Activated T-cell treated with anti-CD3 and anti-CD28 coated beads, Interleukin-2, amount 50 U/mL, for 72 hours (primary cell): ENCODE results near the gene TUNAR. TPM values are rescaled to one million over a fixed set of nuclear protein-coding genes. Genes with fewer than 3 reads are reported as not detected.

Experiments
- ATAC-seq, 2 donors: fragments of 150-1000 bp; cut with Tn5 transposase; replicated peaks in 1 of 2; 2 replicates each; pipeline ENCODE4 v1.10.0; 2021; ENCODE audit warnings: moderate library complexity in 2 of 2, mild to moderate bottlenecking in 1 of 2
- DNase-seq, 2 donors: peaks; one replicate each; pipeline ENCODE4 v3.0.0; 2021 to 2022; ENCODE audit warnings: mixed read lengths in 1 of 2
- H3K27ac Mint-ChIP-seq: one replicate; pipeline ENCODE4 v1.8.0; 2022; ENCODE audit warnings: mild to moderate bottlenecking, moderate library complexity, mixed read lengths
- H3K27me3 Mint-ChIP-seq: one replicate; pipeline ENCODE4 v1.8.0; 2022; ENCODE audit warnings: low read depth, mixed read lengths
- H3K36me3 Mint-ChIP-seq, 2 donors: one replicate each; pipeline ENCODE4 v1.8.0; 2022; ENCODE audit warnings: mixed read lengths in 2 of 2, mild to moderate bottlenecking in 1 of 2; ENCODE audit not compliant: insufficient read depth in 2 of 2
- H3K4me1 Mint-ChIP-seq: one replicate; pipeline ENCODE4 v1.8.0; 2022; ENCODE audit warnings: low read depth, mixed read lengths
- H3K4me3 Mint-ChIP-seq, 2 donors: one replicate each; pipeline ENCODE4 v1.8.0; 2022; ENCODE audit warnings: mild to moderate bottlenecking in 2 of 2, mixed read lengths in 2 of 2, moderate library complexity in 2 of 2
- H3K9me3 Mint-ChIP-seq, 2 donors: one replicate each; pipeline ENCODE4 v1.8.0; 2022; ENCODE audit warnings: mixed read lengths in 2 of 2
- total RNA-seq, 2 donors: library from RNA; stranded (reverse); gene quantifications; one replicate each; pipeline ENCODE4 v1.2.3, GENCODE V29; 2022

TUNAR gene
- total RNA-seq, 2 donors from 2014 or later: not detected

DNA sequence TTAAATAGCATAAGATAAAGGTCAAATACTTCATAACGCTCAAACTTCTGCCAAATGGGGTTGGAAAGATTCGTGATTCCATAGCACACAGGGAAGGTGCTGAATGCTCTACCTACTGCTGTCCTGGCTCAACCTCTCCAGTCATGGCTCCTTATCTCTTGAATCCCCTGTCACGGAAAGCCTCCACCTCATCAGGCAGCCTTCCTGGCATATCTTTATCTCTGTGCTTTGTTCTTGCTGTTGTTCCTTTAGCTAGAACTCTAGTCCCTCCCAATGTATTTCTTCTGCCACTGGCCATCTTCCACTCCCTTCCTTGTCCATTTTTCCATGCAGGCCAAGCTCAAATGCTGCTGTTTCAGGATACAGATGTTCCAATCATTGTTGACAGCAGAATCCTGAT, 26.9 kb upstream of the TUNAR start:
- DNase-seq: no peak
- Mint-ChIP-seq H3K27me3 (peaks cover 45% of the 10 kb centered on the region), H3K4me1 (no peaks in the 10 kb centered on the region), H3K27ac (no peak overlapping the region), H3K36me3 (peaks cover 0 to 2% of the 10 kb centered on the region in 2 donors), H3K9me3 (peaks cover 0 to 4% of the 10 kb centered on the region in 2 donors), H3K4me3 (no peak overlapping the region)
- no peak for ATAC-seq

- Mint-ChIP-seq H3K4me3 (no peak overlapping the region), H3K4me1 (no peaks in the 10 kb centered on the region), H3K36me3 (peaks cover 0 to 2% of the 10 kb centered on the region in 2 donors), H3K9me3 (peaks cover 0 to 4% of the 10 kb centered on the region in 2 donors), H3K27ac (no peak overlapping the region), H3K27me3 (peaks cover 44% of the 10 kb centered on the region)
- ATAC-seq: no peak
- DNase-seq: no peak
Observed at GRCh38 chr14:95850429-95850828, 26.2 kb upstream of the TUNAR start.

DNA sequence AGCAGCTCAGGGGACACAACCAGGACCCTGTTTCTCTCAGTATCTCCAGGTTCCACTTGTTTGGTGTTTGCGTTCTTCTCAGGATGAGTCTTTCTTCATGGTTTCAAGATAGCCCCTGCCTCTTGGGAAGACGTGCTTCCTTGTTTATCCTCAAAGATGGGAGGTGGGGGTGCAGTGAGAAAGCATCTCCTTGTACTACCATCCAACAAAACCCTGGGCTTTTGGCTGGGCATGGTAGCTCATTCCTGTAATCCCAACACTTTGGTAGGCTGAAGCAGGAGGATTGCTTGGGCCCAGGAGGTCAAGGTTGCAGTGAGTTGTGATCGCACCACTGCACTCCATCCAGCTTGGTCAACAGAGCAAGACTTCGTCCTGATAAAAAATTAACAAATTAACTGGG, 21.0 kb upstream of the TUNAR start:
- peaks cover 0 to 2% of the 10 kb centered on the region in 2 donors for H3K9me3 Mint-ChIP-seq
- peaks cover 26% of the 10 kb centered on the region for H3K27me3 Mint-ChIP-seq
- H3K27ac Mint-ChIP-seq: no peak overlapping the region
- H3K4me3 Mint-ChIP-seq: no peak overlapping the region
- no peaks in the 10 kb centered on the region for H3K4me1 Mint-ChIP-seq
- DNase-seq (no peak), ATAC-seq (no peak)
- no peaks in the 10 kb centered on the region for H3K36me3 Mint-ChIP-seq

GRCh38 chr14:95857275-95857674, 19.4 kb upstream of the TUNAR start:
- H3K27ac Mint-ChIP-seq: no peak overlapping the region
- H3K4me1 Mint-ChIP-seq: no peaks in the 10 kb centered on the region
- H3K4me3 Mint-ChIP-seq: no peak overlapping the region
- DNase-seq (no peak), ATAC-seq (no peak)
- peaks cover 26% of the 10 kb centered on the region for H3K27me3 Mint-ChIP-seq
- H3K9me3 Mint-ChIP-seq: no peaks in the 10 kb centered on the region
- H3K36me3 Mint-ChIP-seq: no peaks in the 10 kb centered on the region

- ATAC-seq: no peak
- Mint-ChIP-seq H3K36me3 (no peaks in the 10 kb centered on the region), H3K4me1 (no peaks in the 10 kb centered on the region), H3K27me3 (peaks cover 26% of the 10 kb centered on the region), H3K27ac (no peak overlapping the region), H3K4me3 (no peak overlapping the region), H3K9me3 (no peaks in the 10 kb centered on the region)
- no peak for DNase-seq
Observed at GRCh38 chr14:95858893-95859292, 17.7 kb upstream of the TUNAR start.

GRCh38 chr14:95862243-95862642, 14.4 kb upstream of the TUNAR start:
- H3K9me3 Mint-ChIP-seq: no peaks in the 10 kb centered on the region
- no peaks in the 10 kb centered on the region for H3K4me1 Mint-ChIP-seq
- no peak overlapping the region for H3K4me3 Mint-ChIP-seq
- no peak overlapping the region for H3K27ac Mint-ChIP-seq
- no peaks in the 10 kb centered on the region for H3K36me3 Mint-ChIP-seq
- no peak for ATAC-seq
- peaks cover 15% of the 10 kb centered on the region for H3K27me3 Mint-ChIP-seq
- DNase-seq: no peak

DNA sequence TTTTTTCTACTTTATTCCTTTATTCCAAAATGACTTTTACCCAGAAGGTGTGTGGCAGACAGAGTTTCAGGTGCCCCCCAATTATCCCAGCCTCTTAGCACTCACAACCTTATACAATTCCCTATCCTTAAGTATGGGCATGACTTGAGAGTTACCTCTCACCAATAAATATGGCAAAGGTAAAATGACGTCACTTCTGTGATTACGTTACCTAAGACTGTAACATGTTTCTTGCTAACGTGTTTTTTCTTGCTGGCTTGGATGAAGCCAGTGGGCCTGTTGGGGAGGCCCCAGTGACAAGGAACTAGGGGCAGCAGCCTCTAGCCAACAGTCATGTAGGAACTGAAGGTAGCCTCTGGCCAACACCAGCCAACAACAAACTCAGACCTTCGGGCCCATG, 13.3 kb upstream of the TUNAR start:
- DNase-seq: no peak
- Mint-ChIP-seq H3K4me1 (no peaks in the 10 kb centered on the region), H3K36me3 (no peaks in the 10 kb centered on the region), H3K27ac (no peak overlapping the region), H3K27me3 (peaks cover 15% of the 10 kb centered on the region), H3K9me3 (no peaks in the 10 kb centered on the region), H3K4me3 (no peak overlapping the region)
- no peak for ATAC-seq

DNA sequence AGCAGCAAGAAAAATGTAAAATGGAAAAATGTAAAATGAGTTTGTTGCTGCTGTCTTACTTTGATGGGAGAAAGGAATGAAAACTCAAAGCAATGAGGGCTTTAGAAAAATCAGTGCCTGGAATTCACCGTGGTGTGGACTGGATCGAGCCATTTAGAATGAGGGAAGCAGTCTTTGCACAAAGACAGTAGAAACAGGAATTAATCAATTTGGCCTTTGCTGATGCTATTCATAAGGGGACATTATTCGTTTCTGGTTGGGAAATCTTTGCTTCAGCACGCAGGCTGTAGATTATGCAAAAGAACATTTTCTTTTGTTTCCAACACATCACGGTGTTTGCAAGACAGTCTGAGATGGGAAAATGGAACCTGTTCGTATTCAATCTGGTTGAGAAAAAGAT, 6.9 kb upstream of the TUNAR start:
- Mint-ChIP-seq H3K27ac (no peak overlapping the region), H3K27me3 (peaks cover 18% of the 10 kb centered on the region)

GRCh38 chr14:95870772-95871171, 5.9 kb upstream of the TUNAR start:
- no peak for ATAC-seq
- H3K27me3 Mint-ChIP-seq: peaks cover 28% of the 10 kb centered on the region
- no peaks in the 10 kb centered on the region for H3K4me1 Mint-ChIP-seq
- no peak overlapping the region for H3K4me3 Mint-ChIP-seq
- H3K36me3 Mint-ChIP-seq: no peaks in the 10 kb centered on the region
- no peaks in the 10 kb centered on the region for H3K9me3 Mint-ChIP-seq
- no peak overlapping the region for H3K27ac Mint-ChIP-seq
- no peak for DNase-seq

More for the DNA sequence above, 6.9 kb upstream of the TUNAR start:
- DNase-seq (no peak), ATAC-seq (no peak)
- Mint-ChIP-seq H3K9me3 (no peaks in the 10 kb centered on the region), H3K4me3 (no peak overlapping the region), H3K36me3 (no peaks in the 10 kb centered on the region), H3K4me1 (no peaks in the 10 kb centered on the region)

DNA sequence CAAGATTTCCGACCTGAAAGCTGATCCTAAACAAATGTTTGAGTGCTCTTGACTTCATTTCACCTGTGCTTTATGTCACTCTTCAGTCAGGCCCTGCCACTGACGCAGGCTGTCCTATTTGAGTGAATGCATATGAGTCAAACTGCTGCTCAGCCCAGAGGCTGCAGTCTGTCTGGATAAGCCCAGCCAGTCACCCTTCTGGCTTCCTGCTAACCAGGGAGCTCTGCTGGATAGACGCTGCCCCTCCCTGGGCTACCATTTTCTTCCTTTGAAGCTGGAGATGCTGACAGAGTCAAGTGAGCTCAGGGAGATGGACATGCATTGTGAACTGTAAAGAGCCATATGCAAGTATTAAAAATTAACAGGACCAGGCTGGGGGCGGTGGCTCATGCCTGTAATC, 5.1 kb upstream of the TUNAR start:
- Mint-ChIP-seq H3K4me1 (no peaks in the 10 kb centered on the region), H3K27ac (no peak overlapping the region), H3K27me3 (peaks cover 28% of the 10 kb centered on the region), H3K9me3 (no peaks in the 10 kb centered on the region), H3K36me3 (no peaks in the 10 kb centered on the region), H3K4me3 (no peak overlapping the region)
- DNase-seq (no peak), ATAC-seq (no peak)

DNA sequence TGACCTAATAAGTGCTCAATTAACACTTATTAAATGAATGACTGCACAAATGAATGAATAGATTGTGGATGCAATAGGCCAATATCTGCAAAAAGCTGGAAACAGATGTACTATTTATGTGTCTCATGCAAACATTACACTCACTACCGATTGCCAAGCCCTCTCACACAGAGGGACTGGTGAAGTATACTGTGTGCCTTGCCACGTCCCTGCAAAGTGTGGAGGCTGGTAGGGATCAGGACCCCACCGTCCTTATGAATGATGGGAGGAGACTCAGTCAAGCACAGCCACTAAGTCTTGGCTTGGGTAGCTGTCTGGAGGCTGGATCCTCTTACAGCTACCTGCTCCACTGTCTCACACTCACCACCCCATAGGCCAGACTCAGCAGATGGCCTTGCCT, 3.9 kb upstream of the TUNAR start:
- Mint-ChIP-seq H3K36me3 (no peaks in the 10 kb centered on the region), H3K9me3 (no peaks in the 10 kb centered on the region), H3K4me1 (peaks cover 4% of the 10 kb centered on the region), H3K4me3 (no peak overlapping the region), H3K27me3 (peaks cover 37% of the 10 kb centered on the region), H3K27ac (no peak overlapping the region)
- no peak for ATAC-seq
- DNase-seq: no peak

DNA sequence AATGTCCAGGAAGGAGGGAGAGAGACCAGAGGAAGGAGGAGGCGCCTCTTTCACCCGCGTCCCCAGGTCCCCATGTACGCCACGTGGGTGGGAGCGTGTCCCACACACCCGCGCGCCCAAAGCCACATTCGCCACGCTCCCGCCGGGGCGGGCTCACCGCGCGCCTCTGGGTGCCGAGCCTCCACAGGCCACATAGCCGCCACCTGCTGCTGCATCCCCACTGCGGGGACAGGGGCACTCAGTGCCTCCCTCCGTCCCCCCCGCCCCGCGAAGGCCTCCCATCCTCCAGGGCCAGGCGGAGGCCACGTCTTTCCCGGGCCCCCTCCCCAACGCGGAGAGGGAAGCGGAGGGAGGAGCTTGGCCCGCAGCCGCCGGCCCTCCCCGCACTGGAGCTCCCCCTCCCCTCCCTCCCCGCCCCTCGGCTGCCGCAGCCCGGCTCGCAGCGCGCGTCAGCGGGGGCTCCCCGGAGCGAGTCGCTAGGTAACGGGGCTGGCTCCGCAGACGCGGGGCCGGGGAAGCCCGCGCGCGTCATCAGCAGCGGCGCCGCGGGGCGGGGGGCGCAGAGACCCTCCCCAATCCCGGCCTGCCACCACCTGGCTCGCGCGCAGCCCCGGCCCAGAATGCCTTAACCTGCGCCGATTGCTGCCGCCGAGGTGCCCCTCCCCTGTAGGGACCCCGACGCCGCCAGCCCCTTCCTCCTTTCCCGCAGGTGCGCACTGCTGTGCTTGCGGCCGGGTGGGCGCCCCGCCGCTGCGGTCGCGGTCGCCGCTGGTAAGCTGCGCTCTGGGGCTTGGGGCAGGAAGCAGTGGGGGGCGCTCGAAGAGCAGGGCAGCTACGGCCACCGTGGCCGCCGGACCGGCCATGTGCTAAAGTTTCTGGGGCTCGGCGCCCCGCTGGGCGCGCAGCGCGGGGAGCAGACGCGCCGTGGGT, 536 bp upstream of the TUNAR start:
- H3K4me3 Mint-ChIP-seq: peak overlapping the region; percentile 41 to 62
- H3K27ac Mint-ChIP-seq: no peak overlapping the region
- no peaks in the 10 kb centered on the region for H3K36me3 Mint-ChIP-seq
- ATAC-seq (peak; percentile 44 to 52), DNase-seq (no peak)
- no peaks in the 10 kb centered on the region for H3K9me3 Mint-ChIP-seq
- peaks cover 4% of the 10 kb centered on the region for H3K4me1 Mint-ChIP-seq
- H3K27me3 Mint-ChIP-seq: peaks cover 55% of the 10 kb centered on the region

DNA sequence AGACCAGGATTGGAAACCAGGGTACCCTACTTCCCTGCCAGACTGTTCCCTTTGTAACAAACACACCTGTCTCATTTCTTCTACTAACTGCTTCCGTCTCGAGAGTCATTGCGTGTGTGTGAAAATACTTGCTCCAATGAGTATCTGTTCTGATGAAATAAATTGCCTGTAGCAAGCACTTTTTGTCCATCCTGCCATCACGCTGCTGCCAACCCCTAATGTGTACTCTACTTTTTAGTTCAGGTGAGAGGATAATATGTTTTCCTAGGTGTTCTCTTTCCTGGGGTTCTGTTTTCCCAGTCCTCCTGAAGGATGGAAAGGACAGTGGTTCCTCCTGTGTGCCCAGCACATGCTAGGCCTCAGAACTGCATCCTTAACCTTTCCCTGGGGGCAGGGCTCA, 1.0 kb downstream of the TUNAR start:
- H3K4me3 Mint-ChIP-seq: peak overlapping the region; percentile 59 to 60
- no peaks in the 10 kb centered on the region for H3K9me3 Mint-ChIP-seq
- DNase-seq: no peak
- peaks cover 66% of the 10 kb centered on the region for H3K27me3 Mint-ChIP-seq
- peaks cover 4% of the 10 kb centered on the region for H3K4me1 Mint-ChIP-seq
- H3K36me3 Mint-ChIP-seq: no peaks in the 10 kb centered on the region
- no peak for ATAC-seq
- H3K27ac Mint-ChIP-seq: no peak overlapping the region

- Mint-ChIP-seq H3K4me1 (no peaks in the 10 kb centered on the region), H3K27ac (no peak overlapping the region)
- ATAC-seq: no peak
Observed at GRCh38 chr14:95884377-95884776, 7.7 kb downstream of the TUNAR start.

More at GRCh38 chr14:95884377-95884776, 7.7 kb downstream of the TUNAR start:
- no peaks in the 10 kb centered on the region for H3K36me3 Mint-ChIP-seq
- no peak for DNase-seq
- no peaks in the 10 kb centered on the region for H3K9me3 Mint-ChIP-seq
- H3K27me3 Mint-ChIP-seq: peaks cover 30% of the 10 kb centered on the region
- no peak overlapping the region for H3K4me3 Mint-ChIP-seq
